Stimulated activated CD8-positive, alpha-beta memory T cell treated with anti-CD3 and anti-CD28 coated beads, Interleukin-15, amount 100 ng/mL, for 4 hours (primary cell): Measurements from ENCODE around the gene UEVLD.
"Not testable (repeated sequence)": the region's sequence is repeated elsewhere in the genome, so short reads cannot be mapped to it uniquely, and the experiment has no call there.

Source experiments
- DNase-seq, 2 donors: peaks; one replicate each; pipeline ENCODE4 v3.0.0-alpha.2; 2020; ENCODE audit warnings: low read depth in 2 of 2

UEVLD gene

GRCh38 chr11:18588297-18589252, at the start of gene UEVLD:
UEVLD (minus strand) TSS chr11:18588734; CDS start chr11:18588654, 80 bp downstream.
- peak; percentile 22 to 43 for DNase-seq

GRCh38 chr11:18634140-18635032, 45.9 kb upstream of the UEVLD start, which contains the start of gene SPTY2D1:
SPTY2D1 (minus strand) TSS chr11:18634342; CDS start chr11:18634257, 85 bp downstream.
- peak; percentile 95 to 99 for DNase-seq

GRCh38 chr11:18633256-18634139, 45.0 kb upstream of the UEVLD start:
- DNase-seq = no peak

- no peak for DNase-seq
These were observed 44.3 kb upstream of the UEVLD start for GRCh38 chr11:18632841-18633240.

GRCh38 chr11:18624161-18624560, 35.6 kb upstream of the UEVLD start:
- no peak for DNase-seq

GRCh38 chr11:18623707-18624106, 35.2 kb upstream of the UEVLD start:
- no peak for DNase-seq

- DNase-seq = no peak
These were observed 29.9 kb upstream of the UEVLD start for GRCh38 chr11:18618342-18619025.

- DNase-seq = peak in 1 of 2 donors; percentile 28
These were observed 29.3 kb upstream of the UEVLD start for GRCh38 chr11:18617688-18618341.

GRCh38 chr11:18615628-18616392, 27.3 kb upstream of the UEVLD start:
- DNase-seq = no peak

GRCh38 chr11:18614667-18615066, 26.1 kb upstream of the UEVLD start:
- no peak for DNase-seq

- DNase-seq = no peak
These were observed 23.9 kb upstream of the UEVLD start for GRCh38 chr11:18612394-18612793.

GRCh38 chr11:18611196-18611595, 22.7 kb upstream of the UEVLD start:
- no peak for DNase-seq

- no peak for DNase-seq
These were observed 19.8 kb upstream of the UEVLD start for GRCh38 chr11:18608376-18608775.

GRCh38 chr11:18600915-18601569, 12.5 kb upstream of the UEVLD start:
- no peak for DNase-seq

- no peak for DNase-seq
These were observed 11.3 kb upstream of the UEVLD start, which contains the start of gene MISFA for GRCh38 chr11:18599739-18600230. MISFA (plus strand) TSS chr11:18599789; CDS start chr11:18599929, 140 bp downstream.

GRCh38 chr11:18594999-18595749, 6.6 kb upstream of the UEVLD start:
- DNase-seq = no peak

- DNase-seq = not testable (repeated sequence)
These were observed 5.6 kb upstream of the UEVLD start for GRCh38 chr11:18594088-18594487.

GRCh38 chr11:18590571-18590970, 2.0 kb upstream of the UEVLD start:
- DNase-seq = no peak
